ENCODE data around the gene DEDD2.

GRCh38 chr19:42153672-42154433 lies 63.6 kb downstream of the DEDD2 start:
- TF ChIP-seq CTCF (IDR thresholded peaks at IDR 0.05) (no peak), POLR2A (IDR thresholded peaks at IDR 0.05) (no peak), POLR2AphosphoS5 (IDR thresholded peaks at IDR 0.05) (no peak), EP300 (IDR thresholded peaks at IDR 0.05) (no peak)

Measured in upper lobe of left lung (tissue), 4 donors.